HepG2 (cell line): ENCODE data around the gene RIPOR3. TPM values are rescaled to one million over a fixed set of nuclear protein-coding genes. Genes with fewer than 3 reads are reported as not detected.

Experiments
- ARNT2 ChIP-seq: sonication (generic); formaldehyde crosslinking; IDR thresholded peaks from 2 replicates; pipeline ENCODE4 v1.8.0; 2022; ENCODE audit warnings: mild to moderate bottlenecking, low read depth, missing genetic modification reagents, moderate library complexity
- BCLAF1 ChIP-seq: fragments of 450-650 bp; IDR thresholded peaks from 2 replicates; pipeline ENCODE4 v1.6.1; 2017; ENCODE audit warnings: mild to moderate bottlenecking
- FOSL2 ChIP-seq: sonication (generic); formaldehyde crosslinking; IDR thresholded peaks from 2 replicates; pipeline ENCODE4 v1.4.0; 2020; ENCODE audit warnings: missing genetic modification reagents
- FOXP4 ChIP-seq: sonication (generic); formaldehyde crosslinking; IDR thresholded peaks from 2 replicates; pipeline ENCODE4 v1.4.0; 2020; ENCODE audit warnings: missing genetic modification reagents
- HMG20A ChIP-seq: IDR thresholded peaks from 2 replicates; pipeline ENCODE4 v1.6.1; 2016; ENCODE audit warnings: borderline replicate concordance
- HMGXB4 ChIP-seq, 2 experiments: sonication (generic) in 1 of 2; formaldehyde crosslinking in 1 of 2; IDR thresholded peaks; 2 replicates each; pipeline versions ENCODE4 v1.4.0 to v1.6.1; 2018 to 2020; ENCODE audit warnings: missing genetic modification reagents in 2 of 2, borderline replicate concordance in 1 of 2, low read depth in 1 of 2, mild to moderate bottlenecking in 1 of 2, missing biosample characterization in 1 of 2
- MEF2D ChIP-seq: sonication (generic); formaldehyde crosslinking; IDR thresholded peaks from 2 replicates; pipeline ENCODE4 v1.5.1; 2020; ENCODE audit warnings: mild to moderate bottlenecking, missing genetic modification reagents
- RBAK ChIP-seq: sonication (generic); formaldehyde crosslinking; IDR thresholded peaks from 2 replicates; pipeline ENCODE4 v1.5.1; 2020; ENCODE audit warnings: mild to moderate bottlenecking, missing genetic modification reagents
- RERE ChIP-seq: IDR thresholded peaks from 2 replicates; pipeline ENCODE4 v1.6.1; 2016; ENCODE audit warnings: low read depth, missing genetic modification reagents, missing compliant biosample characterization
- XRCC5 ChIP-seq: fragments of 200-400 bp; formaldehyde crosslinking; optimal IDR thresholded peaks from 2 replicates; pipeline ENCODE3; 2017; ENCODE audit warnings: mild to moderate bottlenecking, low read length
- ZNF331 ChIP-seq: sonication (generic); formaldehyde crosslinking; IDR thresholded peaks from 2 replicates; pipeline ENCODE4 v1.4.0; 2020; ENCODE audit warnings: missing genetic modification reagents
- ZNF639 ChIP-seq: conservative IDR thresholded peaks from 2 replicates; pipeline ENCODE4 v1.6.1; 2018; ENCODE audit warnings: missing genetic modification reagents
- ZSCAN31 ChIP-seq: sonication (generic); formaldehyde crosslinking; IDR thresholded peaks from 2 replicates; pipeline ENCODE4 v1.5.0; 2020; ENCODE audit warnings: low read depth, mild to moderate bottlenecking, missing genetic modification reagents
- polyA plus RNA-seq, 8 experiments: library from polyadenylated mRNA; depleted of rRNA in 3 of 8; stranded (reverse) in 7 of 8; unstranded in 1 of 8; fragments of >200 nt; fragmentation: Illumina TruSeq in 4 of 8; extraction: Trizol in 4 of 8; gene quantifications; 2 replicates each; pipeline versions ENCODE4 v1.2.1 to v1.2.3, GENCODE V29; 2011 to 2016; ENCODE audit warnings: low read depth in 4 of 8, missing spikeins in 1 of 8, mixed read lengths in 1 of 8; ENCODE audit not compliant: insufficient read depth in 1 of 8
- total RNA-seq, 5 experiments: library from RNA; depleted of rRNA; stranded (reverse); fragments of >200 nt; fragmentation: Illumina TruSeq; extraction: Trizol; gene quantifications; 2 replicates each; pipeline ENCODE4 v1.2.3, GENCODE V29; 2016; ENCODE audit warnings: low read depth in 1 of 5

The RIPOR3 gene
- total and polyA plus RNA-seq, 2 of the 13 experiments (the other 11 are each of a cell fraction or from before 2014, with no cell fraction given): 0.18 TPM; not detected in 1

- TF ChIP-seq RERE (CRISPR knock-in tag) (0 out of 2 replicates have a peak, but pooled peaks have one; percentile 51), ARNT2 (CRISPR knock-in tag) (0 out of 2 replicates have a peak, but pooled peaks have one; percentile 8), ZNF331 (CRISPR knock-in tag) (0 out of 2 replicates have a peak, but pooled peaks have one; percentile 21), HMG20A (CRISPR knock-in tag) (peak; percentile 55; the same call in 1 of the 2 replicates), RBAK (CRISPR knock-in tag) (no peak), BCLAF1 (no peak), FOSL2 (CRISPR knock-in tag) (peak; percentile 59), XRCC5 (peak; percentile 62), ZSCAN31 (CRISPR knock-in tag) (0 out of 2 replicates have a peak, but pooled peaks have one; percentile 20), MEF2D (peak; percentile 44; the same call in 1 of the 2 replicates), HMGXB4 (CRISPR knock-in tag; IDR thresholded peaks at IDR 0.05; ENCODE audit: borderline replicate concordance in 1 of 2, low read depth in 1 of 2) (0 out of 4 replicates have a peak, but pooled peaks of 1 of the 2 experiments have one; percentile 21), FOXP4 (0 out of 2 replicates have a peak, but pooled peaks have one; percentile 8), ZNF639 (CRISPR knock-in tag) (0 out of 2 replicates have a peak, but pooled peaks have one; percentile 43)
These were observed 33.7 kb upstream of the RIPOR3 start (continued) for GRCh38 chr20:50724851-50725723.
